GM21786 (cell line): Measurements from ENCODE around the gene LLGL2.
"Not testable (repeated sequence)": the region's sequence is repeated elsewhere in the genome, so short reads cannot be mapped to it uniquely, and the experiment has no call there.

Source experiments
- ATAC-seq: cut with Tn5 transposase; IDR thresholded peaks from one replicate; pipeline ENCODE4 v1.9.1; 2021; ENCODE audit not compliant: unreplicated experiment

LLGL2 gene, protein sequence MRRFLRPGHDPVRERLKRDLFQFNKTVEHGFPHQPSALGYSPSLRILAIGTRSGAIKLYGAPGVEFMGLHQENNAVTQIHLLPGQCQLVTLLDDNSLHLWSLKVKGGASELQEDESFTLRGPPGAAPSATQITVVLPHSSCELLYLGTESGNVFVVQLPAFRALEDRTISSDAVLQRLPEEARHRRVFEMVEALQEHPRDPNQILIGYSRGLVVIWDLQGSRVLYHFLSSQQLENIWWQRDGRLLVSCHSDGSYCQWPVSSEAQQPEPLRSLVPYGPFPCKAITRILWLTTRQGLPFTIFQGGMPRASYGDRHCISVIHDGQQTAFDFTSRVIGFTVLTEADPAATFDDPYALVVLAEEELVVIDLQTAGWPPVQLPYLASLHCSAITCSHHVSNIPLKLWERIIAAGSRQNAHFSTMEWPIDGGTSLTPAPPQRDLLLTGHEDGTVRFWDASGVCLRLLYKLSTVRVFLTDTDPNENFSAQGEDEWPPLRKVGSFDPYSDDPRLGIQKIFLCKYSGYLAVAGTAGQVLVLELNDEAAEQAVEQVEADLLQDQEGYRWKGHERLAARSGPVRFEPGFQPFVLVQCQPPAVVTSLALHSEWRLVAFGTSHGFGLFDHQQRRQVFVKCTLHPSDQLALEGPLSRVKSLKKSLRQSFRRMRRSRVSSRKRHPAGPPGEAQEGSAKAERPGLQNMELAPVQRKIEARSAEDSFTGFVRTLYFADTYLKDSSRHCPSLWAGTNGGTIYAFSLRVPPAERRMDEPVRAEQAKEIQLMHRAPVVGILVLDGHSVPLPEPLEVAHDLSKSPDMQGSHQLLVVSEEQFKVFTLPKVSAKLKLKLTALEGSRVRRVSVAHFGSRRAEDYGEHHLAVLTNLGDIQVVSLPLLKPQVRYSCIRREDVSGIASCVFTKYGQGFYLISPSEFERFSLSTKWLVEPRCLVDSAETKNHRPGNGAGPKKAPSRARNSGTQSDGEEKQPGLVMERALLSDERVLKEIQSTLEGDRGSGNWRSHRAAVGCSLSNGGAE

GRCh38 chr17:75524970-75525805, at the start of gene LLGL2:
Gene LLGL2 (plus strand): TSS chr17:75525697. CDS start chr17:75543427, 17,730 bp downstream.
- ATAC-seq: peak; percentile 72

GRCh38 chr17:75475851-75476250, 49.6 kb upstream of the LLGL2 start:
- ATAC-seq: no peak

- ATAC-seq: no peak
These were observed 49.2 kb upstream of the LLGL2 start for GRCh38 chr17:75476271-75476671.

DNA sequence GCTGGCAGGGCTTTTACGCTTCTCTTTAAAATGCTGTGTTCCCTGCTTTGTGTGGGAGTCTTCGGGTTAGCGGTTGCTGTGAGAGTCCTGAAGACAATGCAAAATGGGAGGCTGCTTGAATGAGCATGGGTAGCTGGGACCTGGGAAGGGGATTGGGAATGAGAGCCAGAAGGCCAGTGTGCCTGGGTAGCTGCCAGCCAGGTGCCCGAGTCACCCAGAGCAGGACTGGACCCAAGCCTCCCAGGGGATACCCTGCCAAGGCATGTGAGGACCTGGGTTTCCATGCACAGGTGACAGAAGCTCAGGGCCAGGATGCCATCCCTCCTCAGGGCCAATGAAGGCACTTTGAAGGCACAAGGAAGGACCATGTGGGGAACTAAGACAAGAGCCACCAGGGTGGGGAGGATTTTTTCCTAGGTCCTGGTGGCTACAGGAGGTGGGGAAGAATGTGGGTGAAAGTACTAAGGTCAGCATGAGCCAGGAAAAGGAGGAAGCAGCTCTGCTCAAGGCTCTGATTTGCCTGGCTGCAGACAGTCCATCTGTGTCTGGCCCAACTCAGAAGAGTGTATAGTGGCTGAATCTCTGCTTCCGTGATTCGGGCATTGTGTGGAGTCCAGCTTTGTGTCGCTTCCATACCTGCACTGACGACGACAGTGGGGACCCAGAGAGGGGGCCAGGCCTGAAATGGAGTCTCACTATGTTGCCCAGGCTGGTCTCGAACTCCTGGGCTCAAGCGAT, 48.6 kb upstream of the LLGL2 start:
- no peak for ATAC-seq

- not testable (repeated sequence) for ATAC-seq
These were observed 48.0 kb upstream of the LLGL2 start for GRCh38 chr17:75477490-75477862.

GRCh38 chr17:75478508-75478907, 47.0 kb upstream of the LLGL2 start:
- ATAC-seq: no peak

GRCh38 chr17:75480281-75480680, 45.2 kb upstream of the LLGL2 start:
- no peak for ATAC-seq

GRCh38 chr17:75481194-75482068, 44.1 kb upstream of the LLGL2 start:
- ATAC-seq: no peak

- ATAC-seq: no peak
These were observed 43.2 kb upstream of the LLGL2 start for GRCh38 chr17:75482098-75482942.

GRCh38 chr17:75485688-75486087, 39.8 kb upstream of the LLGL2 start:
- no peak for ATAC-seq

- no peak for ATAC-seq
These were observed 39.3 kb upstream of the LLGL2 start for GRCh38 chr17:75486151-75486550.

- no peak for ATAC-seq
These were observed 38.5 kb upstream of the LLGL2 start for GRCh38 chr17:75486951-75487350.

GRCh38 chr17:75487351-75488070, 38.0 kb upstream of the LLGL2 start:
- no peak for ATAC-seq

GRCh38 chr17:75488693-75489510, 36.6 kb upstream of the LLGL2 start:
- no peak for ATAC-seq

- ATAC-seq: no peak
These were observed 36.0 kb upstream of the LLGL2 start for GRCh38 chr17:75489511-75489955.

- ATAC-seq: no peak
These were observed 35.2 kb upstream of the LLGL2 start for GRCh38 chr17:75490173-75490743.
